ENCODE measurements around the gene LILRB3. TPM values are rescaled to one million over a fixed set of nuclear protein-coding genes. Genes with fewer than 3 reads are reported as not detected.

The LILRB3 gene
- total and polyA plus RNA-seq, 4 donors, result 23.0 to 282 (median 57.2) TPM

- H3K27me3 ChIP-seq (ENCODE audit: control insufficient read depth in 3 of 3, insufficient read depth in 3 of 3, low read length in 2 of 3), result peaks cover 0 to 8% (median 0%) of the 10 kb centered on the region in 3 donors
- no peak for TF ChIP-seq CTCF (IDR thresholded peaks at IDR 0.05; ENCODE audit: control extremely low read depth, extremely low read depth)
Measured at GRCh38 chr19:54253331-54254194, 30.8 kb upstream of the LILRB3 start.

GRCh38 chr19:54252845-54253244, 30.0 kb upstream of the LILRB3 start:
- Histone ChIP-seq H3K9me3 (ENCODE audit: control insufficient read depth in 4 of 4, insufficient read depth in 3 of 4, low read length in 3 of 4) (no peaks in the 10 kb centered on the region), H3K4me1 (ENCODE audit: control insufficient read depth in 5 of 5, insufficient read depth in 5 of 5, low read length in 5 of 5) (no peaks in the 10 kb centered on the region), H3K27me3 (ENCODE audit: control insufficient read depth in 3 of 3, insufficient read depth in 3 of 3, low read length in 2 of 3) (peaks cover 0 to 10% (median 0%) of the 10 kb centered on the region in 3 donors), H3K9ac (ENCODE audit: insufficient read depth in 1 of 2, low read length in 2 of 2) (no peak overlapping the region), H3K4me3 (no peak overlapping the region), H3K27ac (ENCODE audit: low read depth in 1 of 2, low read length in 1 of 2) (no peak overlapping the region), H3K36me3 (ENCODE audit: control insufficient read depth in 4 of 4, insufficient read depth in 4 of 4, low read length in 4 of 4) (no peaks in the 10 kb centered on the region)
- WGBS, 2 donors, result 79 to 84% methylated on average over 11 of the region's 11 CpGs
- ATAC-seq (ENCODE audit: insufficient read depth, low FRiP score), result no peak
- no peak for DNase-seq
- TF ChIP-seq CTCF (IDR thresholded peaks at IDR 0.05; ENCODE audit: control extremely low read depth, extremely low read depth), result no peak

More at GRCh38 chr19:54253331-54254194, 30.8 kb upstream of the LILRB3 start:
- WGBS, 2 donors, result 71 to 75% methylated on average over 20 to 23 of the region's 23 CpGs
- Histone ChIP-seq H3K36me3 (ENCODE audit: control insufficient read depth in 4 of 4, insufficient read depth in 4 of 4, low read length in 4 of 4) (no peaks in the 10 kb centered on the region), H3K4me3 (no peak overlapping the region), H3K4me1 (ENCODE audit: control insufficient read depth in 5 of 5, insufficient read depth in 5 of 5, low read length in 5 of 5) (no peaks in the 10 kb centered on the region), H3K9ac (ENCODE audit: insufficient read depth in 1 of 2, low read length in 2 of 2) (no peak overlapping the region), H3K9me3 (ENCODE audit: control insufficient read depth in 4 of 4, insufficient read depth in 3 of 4, low read length in 3 of 4) (no peaks in the 10 kb centered on the region), H3K27ac (ENCODE audit: low read depth in 1 of 2, low read length in 1 of 2) (no peak overlapping the region)
- no peak for ATAC-seq (ENCODE audit: insufficient read depth, low FRiP score)
- DNase-seq, result no peak

- 80 to 86% methylated on average over 9 of the region's 9 CpGs for WGBS, 2 donors
Measured at GRCh38 chr19:54252243-54252642, 29.4 kb upstream of the LILRB3 start.

More at GRCh38 chr19:54252243-54252642, 29.4 kb upstream of the LILRB3 start:
- ATAC-seq (ENCODE audit: insufficient read depth, low FRiP score) (no peak), DNase-seq (no peak)
- H3K9ac ChIP-seq (ENCODE audit: insufficient read depth in 1 of 2, low read length in 2 of 2), result no peak overlapping the region
- H3K36me3 ChIP-seq (ENCODE audit: control insufficient read depth in 4 of 4, insufficient read depth in 4 of 4, low read length in 4 of 4), result no peaks in the 10 kb centered on the region
- peaks cover 0 to 6% (median 0%) of the 10 kb centered on the region in 3 donors for H3K27me3 ChIP-seq (ENCODE audit: control insufficient read depth in 3 of 3, insufficient read depth in 3 of 3, low read length in 2 of 3)
- H3K27ac ChIP-seq (ENCODE audit: low read depth in 1 of 2, low read length in 1 of 2), result no peak overlapping the region
- no peak overlapping the region for H3K4me3 ChIP-seq
- H3K4me1 ChIP-seq (ENCODE audit: control insufficient read depth in 5 of 5, insufficient read depth in 5 of 5, low read length in 5 of 5), result peaks cover 0 to 2% (median 0%) of the 10 kb centered on the region in 5 donors
- H3K9me3 ChIP-seq (ENCODE audit: control insufficient read depth in 4 of 4, insufficient read depth in 3 of 4, low read length in 3 of 4), result no peaks in the 10 kb centered on the region
- no peak for TF ChIP-seq CTCF (IDR thresholded peaks at IDR 0.05; ENCODE audit: control extremely low read depth, extremely low read depth)

Measured in lung (tissue), 12 donors.